Mononuclear cell (primary cell): ENCODE results near the gene MPPED1. TPM values are rescaled to one million over a fixed set of nuclear protein-coding genes. Genes with fewer than 3 reads are reported as not detected.

ENCODE experiments used
- H3K27me3 ChIP-seq: 2 replicates; pipeline ENCODE4 v1.6.0; 2011; ENCODE audit warnings: low read length, control low read depth; ENCODE audit not compliant: insufficient read depth
- H3K4me1 ChIP-seq: 2 replicates; pipeline ENCODE4 v1.5.1; 2011; ENCODE audit warnings: mild to moderate bottlenecking, low read length, control low read depth; ENCODE audit not compliant: insufficient read depth
- H3K4me3 ChIP-seq: 2 replicates; pipeline ENCODE4 v1.5.1; 2011; ENCODE audit warnings: mild to moderate bottlenecking, low read length, moderate library complexity
- H3K9me3 ChIP-seq: 2 replicates; pipeline ENCODE4 v1.5.1; 2011; ENCODE audit warnings: low read depth, mild to moderate bottlenecking, control low read depth, low read length
- total RNA-seq: library from RNA; depleted of rRNA; stranded (reverse); fragments of >200 nt; gene quantifications from one replicate; pipeline ENCODE4 v1.2.3, GENCODE V29; 2012

The MPPED1 gene
- total RNA-seq, 1 donor = not detected

GRCh38 chr22:43507235-43507634 is 95.4 kb downstream of the MPPED1 start:
- H3K4me1 ChIP-seq = no peaks in the 10 kb centered on the region
- no peaks in the 10 kb centered on the region for H3K9me3 ChIP-seq
- no peak overlapping the region for H3K4me3 ChIP-seq
- H3K27me3 ChIP-seq = no peaks in the 10 kb centered on the region

- Histone ChIP-seq H3K9me3 (no peaks in the 10 kb centered on the region), H3K27me3 (no peaks in the 10 kb centered on the region), H3K4me1 (no peaks in the 10 kb centered on the region), H3K4me3 (no peak overlapping the region)
Observed at GRCh38 chr22:43508489-43508888, 96.7 kb downstream of the MPPED1 start.

GRCh38 chr22:43509337-43509736 is 97.5 kb downstream of the MPPED1 start:
- H3K4me3 ChIP-seq = no peak overlapping the region
- H3K4me1 ChIP-seq = no peaks in the 10 kb centered on the region
- no peaks in the 10 kb centered on the region for H3K9me3 ChIP-seq
- H3K27me3 ChIP-seq = no peaks in the 10 kb centered on the region

DNA sequence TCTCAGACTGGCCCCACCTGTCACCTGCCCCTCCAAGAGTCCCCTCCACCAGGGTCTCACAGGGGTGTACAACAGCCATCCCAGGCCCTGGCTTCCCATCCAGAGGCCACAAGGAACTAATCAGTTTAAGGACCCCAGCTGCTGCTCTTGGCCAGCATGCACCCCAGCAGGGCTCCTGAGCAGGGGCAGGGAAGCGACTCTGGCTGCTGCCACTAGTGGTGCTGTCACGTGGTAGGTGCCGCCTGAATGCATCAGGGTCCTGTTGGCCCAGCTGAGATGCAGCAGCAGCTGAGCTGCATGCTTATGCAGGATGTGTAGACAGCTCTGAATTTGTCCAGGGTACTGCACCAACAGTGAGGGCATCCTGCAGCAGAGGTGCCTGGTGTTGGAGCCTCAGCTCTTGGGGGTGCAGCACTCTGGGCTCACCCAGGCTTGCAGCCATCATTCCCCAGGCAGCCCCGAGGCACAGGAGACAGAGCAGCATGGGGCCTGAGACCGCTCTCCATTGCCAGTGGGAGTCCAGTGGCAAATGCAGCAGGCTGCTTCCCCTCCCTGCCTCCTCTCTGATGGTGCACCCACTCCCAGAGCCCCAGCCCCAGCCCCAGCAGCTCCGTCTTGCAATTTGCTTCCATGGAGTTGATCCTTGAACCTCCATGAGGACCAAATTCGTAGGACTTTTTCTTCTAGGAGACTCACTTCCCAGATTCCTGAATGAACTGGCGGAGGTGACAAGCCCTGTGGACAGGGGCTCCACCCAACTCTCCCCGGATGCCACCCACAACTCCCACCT is 98.7 kb downstream of the MPPED1 start:
- Histone ChIP-seq H3K9me3 (no peaks in the 10 kb centered on the region), H3K4me3 (no peak overlapping the region), H3K27me3 (no peaks in the 10 kb centered on the region), H3K4me1 (no peaks in the 10 kb centered on the region)

DNA sequence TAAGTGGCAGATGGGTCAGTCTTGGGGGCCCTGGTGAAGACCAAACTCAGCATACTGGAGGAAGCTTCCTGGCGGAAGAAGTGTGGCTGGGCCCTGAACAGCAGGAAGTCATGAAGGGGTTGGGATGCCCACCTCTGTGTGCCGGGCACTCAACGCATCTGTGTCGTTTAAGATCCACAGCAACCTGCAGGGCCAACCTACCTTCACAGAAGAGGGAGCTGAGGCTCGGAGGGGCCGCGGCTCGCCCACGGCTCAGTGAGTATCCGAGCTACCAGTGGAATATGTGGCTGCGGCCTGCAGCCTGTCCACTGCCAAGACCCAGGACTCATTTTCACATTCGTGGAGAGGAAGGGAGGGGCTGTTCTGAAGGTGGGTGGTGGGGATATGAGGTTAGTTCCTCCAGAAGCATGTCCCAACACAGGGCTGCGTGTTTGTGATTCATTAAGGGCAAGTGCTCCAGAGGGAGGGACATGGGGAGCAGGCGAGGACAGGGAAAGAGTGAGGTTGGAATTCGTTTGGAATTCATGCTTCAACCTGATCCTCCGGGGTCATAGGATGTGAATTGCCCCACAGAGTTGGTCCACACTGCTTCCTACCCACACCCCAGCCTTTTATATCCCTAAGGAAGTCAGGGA is 99.6 kb downstream of the MPPED1 start:
- no peaks in the 10 kb centered on the region for H3K9me3 ChIP-seq
- no peaks in the 10 kb centered on the region for H3K4me1 ChIP-seq
- no peaks in the 10 kb centered on the region for H3K27me3 ChIP-seq
- H3K4me3 ChIP-seq = no peak overlapping the region

DNA sequence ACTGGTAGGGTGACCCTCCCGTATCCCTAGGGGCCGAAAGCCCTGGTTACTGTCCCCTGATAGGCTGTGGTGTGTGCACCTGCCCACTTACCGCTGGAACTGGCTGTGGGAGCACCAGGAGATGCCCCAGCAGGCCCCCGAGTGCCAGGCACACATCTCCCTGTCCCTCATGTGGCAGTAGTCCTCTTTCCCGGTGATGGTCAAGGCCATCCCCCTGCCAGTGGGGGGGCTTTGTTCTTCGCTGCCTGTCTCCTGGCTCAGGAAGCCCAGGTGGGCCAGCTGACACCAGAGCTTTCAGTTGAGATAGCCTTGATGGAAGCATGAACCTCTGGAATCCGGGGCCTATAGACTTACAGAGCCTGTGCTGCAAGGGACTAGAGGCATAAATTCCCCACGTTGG is 100.5 kb downstream of the MPPED1 start:
- no peaks in the 10 kb centered on the region for H3K4me1 ChIP-seq
- no peaks in the 10 kb centered on the region for H3K27me3 ChIP-seq
- H3K4me3 ChIP-seq = no peak overlapping the region
- H3K9me3 ChIP-seq = no peaks in the 10 kb centered on the region

- Histone ChIP-seq H3K4me3 (no peak overlapping the region), H3K9me3 (no peaks in the 10 kb centered on the region), H3K4me1 (no peaks in the 10 kb centered on the region), H3K27me3 (no peaks in the 10 kb centered on the region)
Observed at GRCh38 chr22:43514476-43515157, 102.8 kb downstream of the MPPED1 start.

GRCh38 chr22:43515411-43515810 is 103.6 kb downstream of the MPPED1 start:
- H3K4me3 ChIP-seq = no peak overlapping the region
- no peaks in the 10 kb centered on the region for H3K9me3 ChIP-seq
- no peaks in the 10 kb centered on the region for H3K4me1 ChIP-seq
- H3K27me3 ChIP-seq = no peaks in the 10 kb centered on the region

DNA sequence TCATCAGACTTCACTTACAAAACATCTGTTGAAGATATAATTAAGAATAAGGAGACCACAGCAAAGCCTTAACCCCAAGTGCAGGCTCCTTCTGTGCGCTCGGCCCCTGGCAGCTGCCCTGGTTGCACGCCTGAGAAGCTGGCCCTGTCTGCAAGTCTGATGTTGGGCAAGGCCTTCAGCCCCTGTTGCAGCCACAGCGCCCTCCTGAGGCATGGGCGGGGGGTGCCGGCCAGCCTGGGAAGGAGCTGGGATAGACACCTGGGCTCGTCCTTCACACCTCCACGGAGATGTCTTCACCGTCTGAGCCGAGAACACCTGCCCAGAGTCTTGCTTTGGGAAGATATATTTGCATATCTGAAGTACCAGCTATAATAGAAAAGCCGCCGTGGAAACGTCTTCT is 104.1 kb downstream of the MPPED1 start:
- no peak overlapping the region for H3K4me3 ChIP-seq
- no peaks in the 10 kb centered on the region for H3K9me3 ChIP-seq
- H3K4me1 ChIP-seq = no peaks in the 10 kb centered on the region
- no peaks in the 10 kb centered on the region for H3K27me3 ChIP-seq

GRCh38 chr22:43516386-43516785 is 104.6 kb downstream of the MPPED1 start:
- H3K4me3 ChIP-seq = no peak overlapping the region
- H3K27me3 ChIP-seq = no peaks in the 10 kb centered on the region
- H3K9me3 ChIP-seq = no peaks in the 10 kb centered on the region
- H3K4me1 ChIP-seq = no peaks in the 10 kb centered on the region

GRCh38 chr22:43516996-43517635 is 105.3 kb downstream of the MPPED1 start:
- no peaks in the 10 kb centered on the region for H3K4me1 ChIP-seq
- H3K9me3 ChIP-seq = no peaks in the 10 kb centered on the region
- no peak overlapping the region for H3K4me3 ChIP-seq
- H3K27me3 ChIP-seq = no peaks in the 10 kb centered on the region

GRCh38 chr22:43520632-43521039 is 108.8 kb downstream of the MPPED1 start:
- Histone ChIP-seq H3K27me3 (no peaks in the 10 kb centered on the region), H3K9me3 (no peaks in the 10 kb centered on the region), H3K4me3 (no peak overlapping the region), H3K4me1 (no peaks in the 10 kb centered on the region)

- Histone ChIP-seq H3K27me3 (no peaks in the 10 kb centered on the region), H3K4me3 (no peak overlapping the region), H3K9me3 (no peaks in the 10 kb centered on the region), H3K4me1 (no peaks in the 10 kb centered on the region)
Observed at GRCh38 chr22:43521716-43522115, 109.9 kb downstream of the MPPED1 start.

DNA sequence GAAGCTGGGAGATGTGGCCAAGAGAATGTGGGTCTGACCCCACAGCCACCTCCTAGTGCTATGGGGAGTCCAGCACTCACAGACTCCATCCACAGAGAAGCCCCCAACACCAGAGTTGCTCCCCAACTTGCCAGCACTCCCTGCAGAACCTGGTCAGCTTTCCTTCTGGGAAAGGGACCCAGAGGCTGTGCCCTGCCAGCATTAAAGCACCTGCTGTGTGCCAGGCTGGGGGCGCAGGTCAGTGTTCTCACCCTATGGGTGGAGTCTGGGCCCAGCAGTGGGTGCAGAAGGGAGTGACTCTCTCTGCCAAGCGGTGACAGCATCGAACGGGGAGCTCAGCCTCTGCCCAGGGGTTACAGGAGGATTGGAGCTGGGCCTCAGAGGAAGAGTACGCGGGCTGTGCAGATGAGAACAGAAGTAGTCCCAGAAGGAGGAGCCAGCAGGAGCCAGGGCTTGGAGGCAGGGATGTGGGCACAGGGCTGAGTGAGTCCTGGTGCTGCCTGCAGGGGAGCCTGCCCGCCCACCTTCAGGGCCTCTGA is 114.4 kb downstream of the MPPED1 start:
- Histone ChIP-seq H3K4me1 (no peaks in the 10 kb centered on the region), H3K4me3 (no peak overlapping the region), H3K27me3 (no peaks in the 10 kb centered on the region), H3K9me3 (no peaks in the 10 kb centered on the region)

DNA sequence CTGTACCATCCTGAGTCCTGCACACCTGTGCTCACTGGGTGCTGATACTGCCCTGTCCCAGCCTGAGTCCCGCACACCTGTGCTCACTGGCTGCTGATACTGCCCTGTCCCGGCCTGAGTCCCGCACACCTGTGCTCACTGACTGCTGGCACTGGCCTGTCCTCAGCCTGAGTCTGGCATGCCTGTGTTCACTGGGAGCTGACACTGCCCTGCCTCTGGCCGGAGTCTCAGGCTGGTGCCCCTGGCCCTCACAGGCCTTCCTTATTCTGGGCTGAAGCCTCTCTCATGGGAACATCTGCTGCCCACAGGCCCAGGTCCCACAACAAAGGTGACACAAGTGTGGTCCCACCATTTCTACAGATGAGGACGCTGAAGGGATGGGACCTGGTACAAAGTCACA is 115.1 kb downstream of the MPPED1 start:
- Histone ChIP-seq H3K4me3 (no peak overlapping the region), H3K27me3 (no peaks in the 10 kb centered on the region), H3K4me1 (no peaks in the 10 kb centered on the region), H3K9me3 (no peaks in the 10 kb centered on the region)
